GM23338 (cell line): ENCODE results near the gene KCNIP2. TPM values are rescaled to one million over a fixed set of nuclear protein-coding genes. Genes with fewer than 3 reads are reported as not detected.
A peak's percentile ranks its signal among the peaks of the same experiment; 100 is the strongest.

Experiments
- ATAC-seq: fragments of 200-7000 bp; cut with Tn5 transposase; 3 replicates; pipeline ENCODE4 v1.9.1; 2020
- DNase-seq: peaks from one replicate; pipeline ENCODE4 v3.0.0-alpha.2; 2015; ENCODE audit warnings: low spot score
- H2AFZ ChIP-seq: fragments of 200-600 bp; sonication (generic); 2 replicates; pipeline ENCODE4 v1.8.0; 2016; ENCODE audit warnings: antibody characterized with exemption, mild to moderate bottlenecking, moderate library complexity
- H3F3A ChIP-seq: fragments of 200-600 bp; sonication (generic); replicated peaks from 2 replicates; pipeline ENCODE4 v1.8.0; 2017; ENCODE audit warnings: antibody characterized with exemption, mixed run types, low read depth
- H3K27ac ChIP-seq: fragments of 200-600 bp; sonication (generic); 2 replicates; pipeline ENCODE4 v1.6.1; 2016; ENCODE audit warnings: low read depth
- H3K27me3 ChIP-seq: fragments of 200-600 bp; sonication (generic); 2 replicates; pipeline ENCODE4 v1.8.0; 2016; ENCODE audit warnings: mild to moderate bottlenecking, mixed run types, moderate library complexity; ENCODE audit not compliant: insufficient read depth
- H3K36me3 ChIP-seq: fragments of 200-600 bp; sonication (generic); 2 replicates; pipeline ENCODE4 v1.8.0; 2016; ENCODE audit warnings: mild to moderate bottlenecking; ENCODE audit not compliant: insufficient read depth
- H3K4me1 ChIP-seq: fragments of 200-600 bp; sonication (generic); 2 replicates; pipeline ENCODE4 v1.8.0; 2016; ENCODE audit warnings: mild to moderate bottlenecking, moderate library complexity; ENCODE audit not compliant: insufficient read depth
- H3K4me2 ChIP-seq: fragments of 200-600 bp; sonication (generic); 2 replicates; pipeline ENCODE4 v1.7.1; 2017; ENCODE audit warnings: mixed run types
- H3K4me3 ChIP-seq: fragments of 200-600 bp; sonication (generic); 2 replicates; pipeline ENCODE4 v1.6.1; 2016; ENCODE audit warnings: mixed run types
- H3K79me2 ChIP-seq: fragments of 200-600 bp; sonication (generic); replicated peaks from 2 replicates; pipeline ENCODE4 v1.8.0; 2017; ENCODE audit warnings: mild to moderate bottlenecking; ENCODE audit not compliant: insufficient read depth
- H3K9me2 ChIP-seq: fragments of 200-600 bp; sonication (generic); 2 replicates; pipeline ENCODE4 v1.8.0; 2017; ENCODE audit not compliant: insufficient read depth
- H4K20me1 ChIP-seq: fragments of 200-600 bp; sonication (generic); replicated peaks from 2 replicates; pipeline ENCODE4 v1.8.0; 2017; ENCODE audit warnings: mild to moderate bottlenecking; ENCODE audit not compliant: insufficient read depth
- H3K27ac Mint-ChIP-seq: 2 replicates; pipeline ENCODE4 v1.8.0; 2020; ENCODE audit warnings: inconsistent platforms, mild to moderate bottlenecking, moderate library complexity, mixed read lengths
- H3K27me3 Mint-ChIP-seq: 3 replicates; pipeline ENCODE4 v1.8.0; 2022; ENCODE audit warnings: low read depth, mild to moderate bottlenecking, moderate library complexity, mixed read lengths, inconsistent platforms; ENCODE audit not compliant: insufficient read depth, poor library complexity
- H3K36me3 Mint-ChIP-seq: 3 replicates; pipeline ENCODE4 v1.8.0; 2021; ENCODE audit warnings: low read depth, mild to moderate bottlenecking, inconsistent platforms, moderate library complexity, mixed read lengths
- H3K4me1 Mint-ChIP-seq: 3 replicates; pipeline ENCODE4 v1.8.0; 2020; ENCODE audit warnings: mild to moderate bottlenecking, inconsistent platforms, mixed read lengths
- H3K4me3 Mint-ChIP-seq: 3 replicates; pipeline ENCODE4 v1.8.0; 2021; ENCODE audit warnings: moderate library complexity, mild to moderate bottlenecking, inconsistent platforms, mixed read lengths
- H3K9me3 Mint-ChIP-seq: 3 replicates; pipeline ENCODE4 v1.8.0; 2020; ENCODE audit warnings: moderate library complexity, mild to moderate bottlenecking, inconsistent platforms, mixed read lengths
- CREB1 ChIP-seq: fragments of 250-450 bp; sonication (Bioruptor Pico); IDR thresholded peaks from 2 replicates; pipeline ENCODE4 v1.5.0; 2020; ENCODE audit warnings: low read depth, mild to moderate bottlenecking, moderate library complexity
- CTCF ChIP-seq, 2 experiments: fragments of 200-600 bp in 1 of 2; sonication (generic) in 1 of 2; conservative IDR thresholded peaks; 2 replicates each; pipeline versions ENCODE4 v1.5.1 to v1.6.1; 2016 to 2017; ENCODE audit warnings: antibody characterized with exemption in 2 of 2, low read depth in 2 of 2, mild to moderate bottlenecking in 2 of 2, moderate library complexity in 1 of 2
- ETS1 ChIP-seq: IDR thresholded peaks from 2 replicates; pipeline ENCODE4 v1.6.1; 2016; ENCODE audit warnings: antibody characterized with exemption
- EZH2 ChIP-seq: fragments of 200-600 bp; sonication (generic); IDR thresholded peaks from one replicate; pipeline ENCODE4 v1.8.0; 2017; ENCODE audit warnings: antibody characterized with exemption, mild to moderate bottlenecking, low read depth; ENCODE audit not compliant: unreplicated experiment
- EZH2phosphoT487 ChIP-seq: fragments of 200-600 bp; sonication (generic); IDR thresholded peaks from one replicate; pipeline ENCODE4 v1.8.1; 2018; ENCODE audit warnings: antibody characterized with exemption; ENCODE audit not compliant: unreplicated experiment
- JUNB ChIP-seq: IDR thresholded peaks from one replicate; pipeline ENCODE4 v1.6.1; 2016; ENCODE audit warnings: antibody characterized with exemption; ENCODE audit not compliant: unreplicated experiment
- NANOG ChIP-seq: IDR thresholded peaks from 2 replicates; pipeline ENCODE4 v1.6.1; 2016; ENCODE audit warnings: antibody characterized with exemption, borderline replicate concordance
- POLR2AphosphoS5 ChIP-seq: IDR thresholded peaks from 2 replicates; pipeline ENCODE4 v1.6.1; 2016; ENCODE audit warnings: antibody characterized with exemption, low read depth
- REST ChIP-seq: IDR thresholded peaks from one replicate; pipeline ENCODE4 v1.6.1; 2018; ENCODE audit warnings: antibody characterized with exemption; ENCODE audit not compliant: unreplicated experiment
- STAT1 ChIP-seq: IDR thresholded peaks from one replicate; pipeline ENCODE4 v1.6.1; 2016; ENCODE audit warnings: antibody characterized with exemption; ENCODE audit not compliant: unreplicated experiment
- ZNF114 ChIP-seq: fragments of 250-450 bp; sonication (Bioruptor Pico); IDR thresholded peaks from 2 replicates; pipeline ENCODE4 v1.5.0; 2020; ENCODE audit warnings: mild to moderate bottlenecking, moderate library complexity
- ZNF331 ChIP-seq: fragments of 250-450 bp; sonication (Bioruptor Pico); IDR thresholded peaks from 2 replicates; pipeline ENCODE4 v1.5.0; 2020; ENCODE audit warnings: low read depth, mild to moderate bottlenecking, moderate library complexity
- ZNF462 ChIP-seq: fragments of 250-450 bp; sonication (Bioruptor Pico); IDR thresholded peaks from 2 replicates; pipeline ENCODE4 v1.5.0; 2020; ENCODE audit warnings: mild to moderate bottlenecking, moderate library complexity
- polyA plus RNA-seq: library from polyadenylated mRNA; unstranded; fragments of >200 nt; fragmentation: Nextera tagmentation; extraction: Ambion mirVana; gene quantifications from 2 replicates; pipeline ENCODE4 v1.2.1, GENCODE V29; 2016
- total RNA-seq: library from RNA; depleted of rRNA; stranded (reverse); fragments of >200 nt; shearing (Covaris generic); gene quantifications from 2 replicates; pipeline ENCODE4 v1.2.3, GENCODE V29; 2014

KCNIP2 gene
- total and polyA plus RNA-seq, 2 experiments from 2014 or later: 2.2 to 2.6 TPM

- no peak overlapping the region for H3K27ac Mint-ChIP-seq
- Histone ChIP-seq H3K27me3 (no peaks in the 10 kb centered on the region), H3F3A (peaks cover 18% of the 10 kb centered on the region), H3K27ac (no peak overlapping the region), H4K20me1 (peaks cover 4% of the 10 kb centered on the region), H3K9me2 (no peaks in the 10 kb centered on the region), H3K4me1 (peaks cover 17% of the 10 kb centered on the region), H3K4me2 (peak overlapping the region; percentile 88; the same call in 1 of the 2 replicates), H3K79me2 (no peaks in the 10 kb centered on the region), H2AFZ (no peak overlapping the region), H3K4me3 (no peak overlapping the region), H3K36me3 (no peaks in the 10 kb centered on the region)
- DNase-seq (no peak), ATAC-seq (no peak)
- H3K36me3 Mint-ChIP-seq: peaks cover 3% of the 10 kb centered on the region; the same call in 1 of the 3 replicates
- TF ChIP-seq NANOG (no peak), POLR2AphosphoS5 (no peak), ZNF462 (CRISPR knock-in tag) (no peak), STAT1 (no peak), REST (no peak), CREB1 (CRISPR knock-in tag) (no peak), ZNF114 (no peak), EZH2 (no peak), ETS1 (no peak), EZH2phosphoT487 (no peak), JUNB (no peak), ZNF331 (CRISPR knock-in tag) (no peak), CTCF (conservative IDR thresholded peaks at IDR 0.05; ENCODE audit: low read depth in 2 of 2) (no peak)
- peaks cover 20% of the 10 kb centered on the region for H3K27me3 Mint-ChIP-seq
- H3K9me3 Mint-ChIP-seq: no peaks in the 10 kb centered on the region; the same call in 1 of the 3 replicates
- peaks cover 17% of the 10 kb centered on the region for H3K4me1 Mint-ChIP-seq
- H3K4me3 Mint-ChIP-seq: no peak overlapping the region
Measured at GRCh38 chr10:101827919-101828600, 15.5 kb downstream of the KCNIP2 start.
